GM21360 (cell line): ENCODE results near the gene SH3BP4.

Source experiments
- ATAC-seq: cut with Tn5 transposase; IDR thresholded peaks from one replicate; pipeline ENCODE4 v1.9.1; 2021; ENCODE audit warnings: mild to moderate bottlenecking, moderate library complexity; ENCODE audit not compliant: unreplicated experiment

The SH3BP4 gene

GRCh38 chr2:235085476-235085875 is 133.7 kb downstream of the SH3BP4 start:
- ATAC-seq = no peak

GRCh38 chr2:235086481-235087184 is 134.8 kb downstream of the SH3BP4 start:
- ATAC-seq = no peak

GRCh38 chr2:235087832-235088495 is 136.1 kb downstream of the SH3BP4 start:
- no peak for ATAC-seq

- no peak for ATAC-seq
Observed at GRCh38 chr2:235088496-235088921, 136.7 kb downstream of the SH3BP4 start.

GRCh38 chr2:235091421-235091820 is 139.6 kb downstream of the SH3BP4 start:
- ATAC-seq = no peak

GRCh38 chr2:235091983-235092382 is 140.2 kb downstream of the SH3BP4 start:
- no peak for ATAC-seq

- no peak for ATAC-seq
Observed at GRCh38 chr2:235092433-235093223, 140.8 kb downstream of the SH3BP4 start.

GRCh38 chr2:235094457-235094856 is 142.6 kb downstream of the SH3BP4 start:
- no peak for ATAC-seq

- no peak for ATAC-seq
Observed at GRCh38 chr2:235095569-235095968, 143.8 kb downstream of the SH3BP4 start.

- ATAC-seq = no peak
Observed at GRCh38 chr2:235096447-235096846, 144.6 kb downstream of the SH3BP4 start.

GRCh38 chr2:235097196-235097595 is 145.4 kb downstream of the SH3BP4 start:
- no peak for ATAC-seq

- no peak for ATAC-seq
Observed at GRCh38 chr2:235098269-235098668, 146.5 kb downstream of the SH3BP4 start.

GRCh38 chr2:235098736-235099494 is 147.1 kb downstream of the SH3BP4 start:
- no peak for ATAC-seq

GRCh38 chr2:235102896-235103295 is 151.1 kb downstream of the SH3BP4 start:
- no peak for ATAC-seq
